Smooth muscle cell (in vitro differentiated cells): ENCODE results near the gene PALLD. TPM values are rescaled to one million over a fixed set of nuclear protein-coding genes. Genes with fewer than 3 reads are reported as not detected.

Experiments
- DNase-seq: peaks from one replicate; lab custom pipeline; 2025; ENCODE audit not compliant: unreplicated experiment; lab: John Stamatoyannopoulos, UW
- H2AFZ ChIP-seq: fragments of 200-600 bp; sonication (generic); 2 replicates; pipeline ENCODE4 v1.6.0; 2016; ENCODE audit warnings: antibody characterized with exemption, low read depth, mild to moderate bottlenecking
- H3F3A ChIP-seq: fragments of 200-600 bp; sonication (generic); 2 replicates; pipeline ENCODE4 v1.6.0; 2017; ENCODE audit warnings: antibody characterized with exemption, low read depth
- H3K27ac ChIP-seq: fragments of 200-600 bp; sonication (generic); 2 replicates; pipeline ENCODE4 v1.5.1; 2016; ENCODE audit warnings: low read depth, mild to moderate bottlenecking
- H3K27me3 ChIP-seq: fragments of 200-600 bp; sonication (generic); 2 replicates; pipeline ENCODE4 v1.6.1; 2016; ENCODE audit warnings: low read depth, mild to moderate bottlenecking
- H3K36me3 ChIP-seq: fragments of 200-600 bp; sonication (generic); 2 replicates; pipeline ENCODE4 v1.5.1; 2016; ENCODE audit warnings: low read depth
- H3K4me1 ChIP-seq: fragments of 200-600 bp; sonication (generic); 2 replicates; pipeline ENCODE4 v1.5.1; 2016; ENCODE audit warnings: low read depth
- H3K4me2 ChIP-seq: fragments of 200-600 bp; sonication (generic); 2 replicates; pipeline ENCODE4 v1.6.0; 2016; ENCODE audit warnings: mild to moderate bottlenecking
- H3K4me3 ChIP-seq: fragments of 200-600 bp; sonication (generic); 2 replicates; pipeline ENCODE4 v1.5.1; 2016; ENCODE audit warnings: mild to moderate bottlenecking
- H3K79me2 ChIP-seq: fragments of 200-600 bp; sonication (generic); 2 replicates; pipeline ENCODE4 v1.6.0; 2016; ENCODE audit warnings: low read depth, mild to moderate bottlenecking
- H3K9ac ChIP-seq: fragments of 200-600 bp; sonication (generic); 2 replicates; pipeline ENCODE4 v1.6.0; 2016; ENCODE audit warnings: low read depth
- H3K9me3 ChIP-seq: fragments of 200-600 bp; sonication (generic); replicated peaks from 2 replicates; pipeline ENCODE4 v1.5.1; 2016; ENCODE audit warnings: low read depth
- H4K20me1 ChIP-seq: fragments of 200-600 bp; sonication (generic); 2 replicates; pipeline ENCODE4 v1.6.0; 2016; ENCODE audit warnings: low read depth
- WGBS: methylation state at CpG from one replicate; pipeline ENCODE4 v1.1.7; 2016; ENCODE audit warnings: low lambda C conversion rate; 5-methylcytosine and 5-hydroxymethylcytosine counted together
- polyA plus RNA-seq: library from polyadenylated mRNA; unstranded; fragments of >200 nt; fragmentation: Nextera tagmentation; extraction: Ambion mirVana; gene quantifications from 2 replicates; pipeline ENCODE4 v1.2.1, GENCODE V29; 2016
- total RNA-seq: library from RNA; depleted of rRNA; stranded (reverse); fragments of >200 nt; gene quantifications from 2 replicates; pipeline ENCODE4 v1.2.3, GENCODE V29; 2014
- TF ChIP-seq, protein P1 (sequence below): fragments of 200-600 bp; sonication (generic); IDR thresholded peaks from 2 replicates; pipeline ENCODE4 v1.5.1; 2017; ENCODE audit warnings: borderline replicate concordance, mild to moderate bottlenecking, antibody characterized with exemption; ENCODE audit not compliant: insufficient read depth, poor library complexity, severe bottlenecking

PALLD gene
- total and polyA plus RNA-seq, 2 experiments from 2014 or later: 354 to 415 TPM

- WGBS: 96% methylated on average over 5 of the region's 5 CpGs
- Histone ChIP-seq H3K4me3 (no peak overlapping the region), H3K4me1 (peaks cover 7% of the 10 kb centered on the region), H3K9ac (no peak overlapping the region), H4K20me1 (no peaks in the 10 kb centered on the region), H3K9me3 (no peaks in the 10 kb centered on the region), H3K27ac (no peak overlapping the region), H2AFZ (no peak overlapping the region), H3K27me3 (no peaks in the 10 kb centered on the region), H3F3A (peaks cover 11% of the 10 kb centered on the region), H3K36me3 (no peaks in the 10 kb centered on the region), H3K4me2 (no peak overlapping the region), H3K79me2 (no peaks in the 10 kb centered on the region)
- DNase-seq: no peak
- TF ChIP-seq, protein P1, sequence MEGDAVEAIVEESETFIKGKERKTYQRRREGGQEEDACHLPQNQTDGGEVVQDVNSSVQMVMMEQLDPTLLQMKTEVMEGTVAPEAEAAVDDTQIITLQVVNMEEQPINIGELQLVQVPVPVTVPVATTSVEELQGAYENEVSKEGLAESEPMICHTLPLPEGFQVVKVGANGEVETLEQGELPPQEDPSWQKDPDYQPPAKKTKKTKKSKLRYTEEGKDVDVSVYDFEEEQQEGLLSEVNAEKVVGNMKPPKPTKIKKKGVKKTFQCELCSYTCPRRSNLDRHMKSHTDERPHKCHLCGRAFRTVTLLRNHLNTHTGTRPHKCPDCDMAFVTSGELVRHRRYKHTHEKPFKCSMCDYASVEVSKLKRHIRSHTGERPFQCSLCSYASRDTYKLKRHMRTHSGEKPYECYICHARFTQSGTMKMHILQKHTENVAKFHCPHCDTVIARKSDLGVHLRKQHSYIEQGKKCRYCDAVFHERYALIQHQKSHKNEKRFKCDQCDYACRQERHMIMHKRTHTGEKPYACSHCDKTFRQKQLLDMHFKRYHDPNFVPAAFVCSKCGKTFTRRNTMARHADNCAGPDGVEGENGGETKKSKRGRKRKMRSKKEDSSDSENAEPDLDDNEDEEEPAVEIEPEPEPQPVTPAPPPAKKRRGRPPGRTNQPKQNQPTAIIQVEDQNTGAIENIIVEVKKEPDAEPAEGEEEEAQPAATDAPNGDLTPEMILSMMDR: no peak
Measured at GRCh38 chr4:168555437-168555836, 58.6 kb downstream of the PALLD start.

GRCh38 chr4:168557658-168558057 lies 60.8 kb downstream of the PALLD start:
- H3K9ac ChIP-seq: no peak overlapping the region
- no peak overlapping the region for H3K4me2 ChIP-seq
- TF ChIP-seq, protein P1: no peak
- peaks cover 29% of the 10 kb centered on the region for H3F3A ChIP-seq
- H4K20me1 ChIP-seq: no peaks in the 10 kb centered on the region
- no peak overlapping the region for H3K27ac ChIP-seq
- no peaks in the 10 kb centered on the region for H3K9me3 ChIP-seq
- H3K27me3 ChIP-seq: no peaks in the 10 kb centered on the region
- H3K79me2 ChIP-seq: no peaks in the 10 kb centered on the region
- H3K4me1 ChIP-seq: peaks cover 22% of the 10 kb centered on the region
- no peak overlapping the region for H3K4me3 ChIP-seq
- H3K36me3 ChIP-seq: no peaks in the 10 kb centered on the region
- no peak overlapping the region for H2AFZ ChIP-seq
- DNase-seq: no peak
- 77% methylated on average over 3 of the region's 3 CpGs for WGBS

GRCh38 chr4:168558599-168558998 lies 61.7 kb downstream of the PALLD start:
- no peak for DNase-seq
- Histone ChIP-seq H3K36me3 (no peaks in the 10 kb centered on the region), H3K4me1 (peaks cover 24% of the 10 kb centered on the region), H3K79me2 (no peaks in the 10 kb centered on the region), H3K9me3 (no peaks in the 10 kb centered on the region), H3K4me2 (no peak overlapping the region), H3K27ac (peak overlapping the region; percentile 86), H4K20me1 (no peaks in the 10 kb centered on the region), H3K4me3 (no peak overlapping the region), H3K27me3 (no peaks in the 10 kb centered on the region), H3F3A (peaks cover 32% of the 10 kb centered on the region), H2AFZ (no peak overlapping the region), H3K9ac (no peak overlapping the region)
- TF ChIP-seq, protein P1: no peak
- WGBS: 29% methylated on average over 1 of the region's 1 CpG

DNA sequence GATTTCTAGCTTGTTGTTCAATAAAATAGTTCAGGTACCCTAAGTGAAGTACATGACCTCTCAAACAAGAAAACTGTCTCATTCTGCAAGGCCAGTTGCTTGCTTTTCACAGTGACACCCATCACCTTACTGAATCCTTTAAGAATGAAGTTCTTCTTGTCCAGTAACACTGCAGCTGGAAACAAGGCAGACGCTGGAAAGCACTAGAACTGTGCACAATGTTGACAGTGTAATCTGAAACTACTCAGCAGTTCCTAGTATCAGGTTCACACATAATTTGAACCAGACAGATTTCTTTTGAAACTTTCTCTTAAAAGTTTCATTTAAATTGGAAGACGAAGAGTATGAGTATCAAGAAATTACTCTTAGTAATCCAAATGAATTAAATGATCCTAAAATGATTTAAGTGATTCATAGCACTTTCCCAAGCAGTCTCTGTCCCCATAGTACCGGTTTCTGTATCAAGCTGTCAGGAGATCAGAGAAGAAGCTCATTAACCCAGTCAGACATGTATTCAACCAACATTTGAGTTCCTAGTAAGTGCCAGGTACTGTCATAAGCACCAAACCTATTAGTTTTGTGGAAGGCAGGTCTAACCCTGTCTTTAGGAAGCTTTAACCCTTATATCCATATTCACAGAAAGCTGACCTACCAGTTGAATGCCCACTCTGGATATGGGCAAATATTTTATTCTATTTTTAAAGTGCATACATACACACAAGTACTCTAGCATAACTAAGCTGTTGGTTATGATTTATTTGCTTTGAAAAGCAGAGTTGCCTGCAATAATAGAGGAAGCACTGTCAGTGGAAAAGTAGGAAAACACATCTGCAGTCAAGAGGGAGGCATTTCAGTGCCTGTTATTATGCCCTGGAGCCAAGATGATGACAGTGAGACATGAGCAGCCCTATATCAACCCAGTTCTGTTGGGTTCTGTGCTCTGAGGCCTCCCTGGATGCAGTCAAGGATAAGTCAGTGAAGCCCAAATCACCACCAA lies 63.6 kb downstream of the PALLD start:
- Histone ChIP-seq H3K4me1 (peaks cover 24% of the 10 kb centered on the region), H3K4me2 (peak overlapping the region; percentile 34), H3K79me2 (no peaks in the 10 kb centered on the region), H3K9me3 (no peaks in the 10 kb centered on the region), H3K36me3 (no peaks in the 10 kb centered on the region), H4K20me1 (no peaks in the 10 kb centered on the region), H3F3A (peaks cover 32% of the 10 kb centered on the region), H3K4me3 (no peak overlapping the region), H2AFZ (peak overlapping the region; percentile 65), H3K27ac (peak overlapping the region; percentile 86), H3K9ac (peak overlapping the region; percentile 51), H3K27me3 (no peaks in the 10 kb centered on the region)
- 15% methylated on average over 3 of the region's 3 CpGs for WGBS
- TF ChIP-seq, protein P1: no peak
- DNase-seq: no peak
